ENCODE measurements around the gene FARS2. TPM values are rescaled to one million over a fixed set of nuclear protein-coding genes. Genes with fewer than 3 reads are reported as not detected.
A peak's percentile ranks its signal among the peaks of the same experiment; 100 is the strongest.

Gene FARS2
- total RNA-seq, 1 donor from 2014 or later, result 10.0 TPM

GRCh38 chr6:5285081-5285480 is 23.8 kb downstream of the FARS2 start:
- DNase-seq (ENCODE audit: low spot score) (no peak), ATAC-seq (no peak)

- DNase-seq (ENCODE audit: low spot score) (no peak), ATAC-seq (no peak)
These were observed 24.2 kb downstream of the FARS2 start for GRCh38 chr6:5285526-5285925.

GRCh38 chr6:5286780-5287179 is 25.5 kb downstream of the FARS2 start:
- DNase-seq (ENCODE audit: low spot score), result no peak
- no peak for ATAC-seq

GRCh38 chr6:5287205-5287965 is 26.1 kb downstream of the FARS2 start:
- ATAC-seq (no peak), DNase-seq (ENCODE audit: low spot score) (no peak)

- ATAC-seq, result no peak
- no peak for DNase-seq (ENCODE audit: low spot score)
These were observed 26.6 kb downstream of the FARS2 start for GRCh38 chr6:5287966-5288297.

GRCh38 chr6:5290097-5290496 is 28.8 kb downstream of the FARS2 start:
- DNase-seq (ENCODE audit: low spot score) (no peak), ATAC-seq (no peak)

- no peak for DNase-seq (ENCODE audit: low spot score)
- ATAC-seq, result no peak
These were observed 29.2 kb downstream of the FARS2 start for GRCh38 chr6:5290500-5290899.

- ATAC-seq (no peak), DNase-seq (ENCODE audit: low spot score) (no peak)
These were observed 30.8 kb downstream of the FARS2 start for GRCh38 chr6:5292154-5292553.

GRCh38 chr6:5293692-5294091 is 32.4 kb downstream of the FARS2 start:
- DNase-seq (ENCODE audit: low spot score) (no peak), ATAC-seq (no peak)

GRCh38 chr6:5294392-5295211 is 33.3 kb downstream of the FARS2 start:
- DNase-seq (ENCODE audit: low spot score) (no peak), ATAC-seq (no peak)

- DNase-seq (ENCODE audit: low spot score) (no peak), ATAC-seq (no peak)
These were observed 34.3 kb downstream of the FARS2 start for GRCh38 chr6:5295623-5296022.

GRCh38 chr6:5300206-5300764 is 39.0 kb downstream of the FARS2 start:
- DNase-seq (ENCODE audit: low spot score), result no peak
- no peak for ATAC-seq

- ATAC-seq (no peak), DNase-seq (ENCODE audit: low spot score) (no peak)
These were observed 41.1 kb downstream of the FARS2 start for GRCh38 chr6:5302220-5302946.

- DNase-seq (ENCODE audit: low spot score) (peak; percentile 72), ATAC-seq (peak; percentile 99)
These were observed 41.8 kb downstream of the FARS2 start for GRCh38 chr6:5302995-5303622.

GRCh38 chr6:5303682-5304081 is 42.4 kb downstream of the FARS2 start:
- no peak for DNase-seq (ENCODE audit: low spot score)
- ATAC-seq, result peak; percentile 30

GRCh38 chr6:5305968-5306626 is 44.8 kb downstream of the FARS2 start:
- ATAC-seq (no peak), DNase-seq (ENCODE audit: low spot score) (no peak)

GRCh38 chr6:5307058-5307457 is 45.7 kb downstream of the FARS2 start:
- no peak for ATAC-seq
- DNase-seq (ENCODE audit: low spot score), result no peak

- DNase-seq (ENCODE audit: low spot score), result no peak
- no peak for ATAC-seq
These were observed 46.8 kb downstream of the FARS2 start for GRCh38 chr6:5308066-5308465.

- no peak for DNase-seq (ENCODE audit: low spot score)
These were observed 53.0 kb downstream of the FARS2 start for GRCh38 chr6:5314191-5314865.

GRCh38 chr6:5315881-5316280 is 54.6 kb downstream of the FARS2 start:
- DNase-seq (ENCODE audit: low spot score) (no peak), ATAC-seq (no peak)

More at GRCh38 chr6:5314191-5314865, 53.0 kb downstream of the FARS2 start:
- ATAC-seq, result no peak

Measured in left lobe of liver (tissue), 2 donors.